ENCODE measurements around the gene CLASRP. TPM values are rescaled to one million over a fixed set of nuclear protein-coding genes. Genes with fewer than 3 reads are reported as not detected.
"Not testable (repeated sequence)": the region's sequence is repeated elsewhere in the genome, so short reads cannot be mapped to it uniquely, and the experiment has no call there.

CLASRP gene
- total RNA-seq (2014; rRNA removed; shearing (Covaris generic)) = 11.5 and 12.1 TPM in 2 replicates

- DNase-seq (ENCODE audit: low read depth) = peak; percentile 88
These were observed at the start of gene CLASRP for GRCh38 chr19:45038931-45039893. TSS of gene CLASRP (plus strand) at chr19:45039045. CDS start at chr19:45040213, 1,168 bp downstream.

GRCh38 chr19:44990459-44990858, 48.4 kb upstream of the CLASRP start:
- DNase-seq (ENCODE audit: low read depth) = no peak

GRCh38 chr19:44990966-44991365, 47.9 kb upstream of the CLASRP start:
- no peak for DNase-seq (ENCODE audit: low read depth)

DNA sequence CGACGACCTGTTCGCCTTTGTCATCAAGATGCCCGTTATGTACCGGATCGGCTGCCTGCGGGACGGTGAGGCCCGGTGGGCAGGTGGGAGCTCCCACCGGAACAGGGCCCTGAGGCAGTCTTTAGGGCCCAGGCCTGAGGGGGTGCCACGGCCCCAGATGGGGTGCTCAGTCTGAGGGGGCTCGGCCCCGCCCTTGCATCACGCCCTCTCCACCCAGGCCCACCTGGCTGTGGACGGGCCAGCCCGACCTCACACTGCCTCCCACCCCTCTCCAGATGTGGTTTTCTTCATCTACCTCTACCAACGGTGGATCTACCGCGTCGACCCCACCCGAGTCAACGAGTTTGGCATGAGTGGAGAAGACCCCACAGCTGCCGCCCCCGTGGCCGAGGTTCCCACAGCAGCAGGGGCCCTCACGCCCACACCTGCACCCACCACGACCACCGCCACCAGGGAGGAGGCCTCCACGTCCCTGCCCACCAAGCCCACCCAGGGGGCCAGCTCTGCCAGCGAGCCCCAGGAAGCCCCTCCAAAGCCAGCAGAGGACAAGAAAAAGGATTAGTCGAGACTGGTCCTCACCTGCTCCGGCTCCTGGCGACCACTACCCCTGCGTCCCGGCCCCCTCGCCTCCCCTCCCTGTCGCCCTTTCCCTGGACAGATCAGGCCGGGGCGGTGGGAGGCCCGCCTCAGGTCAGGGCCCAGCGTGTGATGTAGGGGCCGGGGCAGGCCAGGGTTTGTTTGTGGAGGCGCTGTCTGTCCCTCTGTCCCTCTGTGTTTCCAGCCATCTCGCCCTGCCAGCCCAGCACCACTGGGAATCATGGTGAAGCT, 46.3 kb upstream of the CLASRP start:
- no peak for DNase-seq (ENCODE audit: low read depth)

DNA sequence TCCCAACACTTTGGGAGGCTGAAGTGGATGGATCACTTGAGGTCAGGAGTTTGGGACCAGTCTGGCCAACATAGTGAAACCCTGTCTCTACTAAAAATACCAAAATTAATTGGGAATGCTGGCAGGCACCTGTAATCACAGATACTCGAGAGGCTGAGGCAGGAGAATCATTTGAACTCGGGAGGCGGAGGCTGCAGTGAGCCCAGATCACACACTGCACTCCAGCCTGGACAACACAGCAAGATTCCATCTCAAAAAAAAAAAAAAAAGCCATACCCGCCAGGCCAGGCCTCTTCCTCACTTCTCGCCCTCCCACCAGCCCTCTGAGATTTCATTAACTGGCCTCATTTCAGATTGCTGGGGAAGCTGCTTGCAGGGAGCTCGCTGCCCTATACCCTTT, 45.3 kb upstream of the CLASRP start:
- DNase-seq (ENCODE audit: low read depth) = no peak

- DNase-seq (ENCODE audit: low read depth) = no peak
These were observed 44.8 kb upstream of the CLASRP start for GRCh38 chr19:44993926-44994537.

- no peak for DNase-seq (ENCODE audit: low read depth)
These were observed 40.8 kb upstream of the CLASRP start for GRCh38 chr19:44998025-44998424.

GRCh38 chr19:44999131-44999925, 39.5 kb upstream of the CLASRP start:
- DNase-seq (ENCODE audit: low read depth) = not testable (repeated sequence)

DNA sequence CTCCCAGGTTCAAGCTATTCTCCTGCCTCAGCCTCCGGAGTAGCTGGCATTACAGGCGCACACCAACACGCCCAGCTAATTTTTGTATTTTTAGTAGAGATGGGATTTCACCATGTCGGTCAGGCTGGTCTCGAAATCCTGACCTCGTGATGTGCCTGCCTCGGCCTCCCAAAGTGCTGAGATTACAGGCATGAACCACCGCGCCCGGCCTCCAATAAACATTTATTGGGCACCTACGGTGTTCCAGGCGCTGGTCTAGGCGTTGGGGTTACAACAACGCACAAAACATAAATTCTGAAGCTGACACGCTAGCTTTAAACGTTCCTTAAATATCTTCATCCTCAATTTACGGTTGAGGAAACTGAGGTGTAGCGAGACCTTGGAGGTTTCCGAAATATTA, 38.2 kb upstream of the CLASRP start:
- DNase-seq (ENCODE audit: low read depth) = not testable (repeated sequence)

- DNase-seq (ENCODE audit: low read depth) = peak; percentile 89
These were observed 37.6 kb upstream of the CLASRP start, which contains the start of gene RELB for GRCh38 chr19:45001087-45001739. TSS of gene RELB (plus strand) at chr19:45001464. CDS start at chr19:45001580, 116 bp downstream.

- no peak for DNase-seq (ENCODE audit: low read depth)
These were observed 35.4 kb upstream of the CLASRP start for GRCh38 chr19:45003485-45003884.

- no peak for DNase-seq (ENCODE audit: low read depth)
These were observed 33.1 kb upstream of the CLASRP start for GRCh38 chr19:45005787-45006186.

GRCh38 chr19:45008552-45008951, 30.3 kb upstream of the CLASRP start:
- DNase-seq (ENCODE audit: low read depth) = no peak

DNA sequence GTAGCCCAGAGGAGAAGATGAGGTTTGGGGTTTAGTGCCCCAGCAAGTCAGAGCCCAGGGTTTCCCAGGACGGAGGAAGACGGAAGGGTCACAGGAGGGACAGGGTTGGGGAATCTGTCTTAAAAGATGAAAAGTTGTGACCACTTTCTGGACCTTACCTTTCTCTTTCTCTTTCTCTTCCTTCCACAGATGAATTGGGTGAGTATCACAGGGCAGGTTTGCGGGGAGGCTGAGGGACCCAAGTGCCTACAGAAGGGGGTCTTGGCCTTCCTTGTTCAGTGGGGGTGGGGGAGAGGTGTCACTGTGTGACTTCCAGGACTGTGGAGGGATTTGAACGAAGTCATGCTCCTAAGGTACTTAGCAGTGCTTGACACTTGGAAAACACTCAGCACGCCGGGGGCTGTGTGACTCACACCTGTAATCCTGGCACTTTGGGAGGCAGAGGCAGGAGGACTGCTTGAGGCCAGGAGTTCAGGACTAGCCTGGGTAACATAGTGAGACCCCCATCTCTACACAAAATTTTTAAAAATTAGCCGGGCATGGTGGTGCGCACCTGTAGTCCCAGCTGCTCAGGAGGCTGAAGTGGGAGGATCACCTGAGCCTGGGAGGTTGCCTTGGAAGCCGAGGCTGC, 29.1 kb upstream of the CLASRP start:
- no peak for DNase-seq (ENCODE audit: low read depth)

GRCh38 chr19:45010306-45010705, 28.5 kb upstream of the CLASRP start:
- DNase-seq (ENCODE audit: low read depth) = no peak

DNA sequence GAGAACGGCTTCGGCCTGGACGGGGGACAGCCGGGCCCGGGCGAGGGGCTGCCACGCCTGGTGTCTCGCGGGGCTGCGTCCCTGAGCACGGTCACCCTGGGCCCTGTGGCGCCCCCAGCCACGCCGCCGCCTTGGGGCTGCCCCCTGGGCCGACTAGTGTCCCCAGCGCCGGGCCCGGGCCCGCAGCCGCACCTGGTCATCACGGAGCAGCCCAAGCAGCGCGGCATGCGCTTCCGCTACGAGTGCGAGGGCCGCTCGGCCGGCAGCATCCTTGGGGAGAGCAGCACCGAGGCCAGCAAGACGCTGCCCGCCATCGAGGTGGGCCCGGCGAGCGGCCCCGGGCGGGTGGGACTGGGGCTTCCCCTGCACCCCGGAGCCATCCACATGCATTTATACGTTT, 26.9 kb upstream of the CLASRP start:
- DNase-seq (ENCODE audit: low read depth) = no peak

DNA sequence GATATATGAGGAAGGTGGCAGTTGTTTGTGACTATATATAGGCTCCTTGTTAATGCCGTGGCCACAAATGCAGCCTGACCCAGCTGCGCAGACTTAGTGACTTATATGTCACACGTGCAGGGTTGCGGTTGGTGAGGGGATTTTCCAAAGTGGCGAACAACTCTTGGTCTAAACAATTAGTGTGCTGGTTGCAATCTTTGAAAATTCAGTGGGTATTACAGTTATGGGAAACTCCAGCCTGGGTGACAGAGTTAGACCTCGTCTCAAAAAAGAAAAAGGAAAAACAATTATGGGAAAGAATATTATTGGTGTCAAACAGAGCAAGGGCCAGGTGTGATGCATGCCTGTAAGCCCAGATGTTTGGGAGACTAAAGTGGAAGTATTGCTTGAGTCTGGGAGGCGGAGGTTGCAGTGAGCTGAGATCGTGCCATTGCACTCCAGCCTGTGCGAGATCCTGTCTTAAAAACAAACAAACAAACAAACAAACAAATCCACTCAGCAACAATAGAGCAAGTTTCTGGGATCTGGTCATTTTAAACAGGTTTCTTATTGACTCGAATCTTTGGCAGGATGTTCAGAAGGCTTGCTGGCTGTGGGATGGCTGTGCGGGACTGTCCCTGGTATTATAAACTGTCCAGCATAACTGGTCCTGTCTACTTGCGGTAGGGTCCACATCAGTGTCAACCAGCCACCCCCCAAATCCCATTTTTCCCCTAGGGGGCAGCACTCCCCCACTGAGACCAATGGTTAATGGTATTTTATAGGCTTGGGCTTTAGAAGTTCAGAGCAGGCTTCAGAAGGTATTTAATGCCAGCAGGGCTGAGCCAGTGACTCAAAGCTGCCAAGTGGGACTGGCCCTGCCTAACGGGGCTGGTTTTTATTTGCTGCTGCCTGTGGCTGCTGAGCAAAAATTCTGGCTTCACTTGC, 22.2 kb upstream of the CLASRP start:
- peak; percentile 76 for DNase-seq (ENCODE audit: low read depth)

GRCh38 chr19:45019187-45019586, 19.7 kb upstream of the CLASRP start:
- no peak for DNase-seq (ENCODE audit: low read depth)

- no peak for DNase-seq (ENCODE audit: low read depth)
These were observed 18.8 kb upstream of the CLASRP start for GRCh38 chr19:45020071-45020470.
